Epithelial cell of esophagus (primary cell): ENCODE data around the gene DECR2.

Experiments used
- DNase-seq: peaks from one replicate; pipeline ENCODE4 v3.0.0; 2010; ENCODE audit warnings: low read depth
- H3K4me3 ChIP-seq: 2 replicates; pipeline ENCODE4 v1.5.1; 2011; ENCODE audit warnings: mild to moderate bottlenecking, low read length, control low read depth
- TF ChIP-seq, protein P1 (sequence below): IDR thresholded peaks from 2 replicates; pipeline ENCODE4 v1.5.1; 2011; ENCODE audit warnings: low read depth, mild to moderate bottlenecking, low read length, control low read depth, inconsistent platforms; ENCODE audit not compliant: insufficient read depth; ENCODE audit errors: missing control alignments

Gene DECR2

DNA sequence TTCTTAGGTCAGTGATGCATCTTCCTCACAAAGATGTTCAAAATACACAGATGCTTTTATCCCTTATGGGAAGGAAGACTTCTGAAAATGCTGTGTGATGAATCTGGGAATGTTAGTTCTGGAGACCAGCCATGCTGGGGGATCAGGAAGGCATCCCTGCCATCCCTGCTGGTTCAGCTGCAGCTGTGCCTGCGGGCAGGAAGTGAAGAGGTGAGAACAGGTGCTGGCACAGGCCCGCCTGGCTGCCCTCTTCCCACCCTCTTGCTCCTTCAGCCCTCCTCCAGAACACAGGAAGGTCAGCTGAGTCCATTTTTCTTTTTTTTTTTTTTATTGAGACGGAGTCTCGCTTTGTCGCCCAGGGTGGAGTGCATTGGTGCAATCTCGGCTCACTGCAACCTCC lies 38.9 kb downstream of the DECR2 start:
- DNase-seq, result no peak
- no peak overlapping the region for H3K4me3 ChIP-seq
- TF ChIP-seq, protein P1, sequence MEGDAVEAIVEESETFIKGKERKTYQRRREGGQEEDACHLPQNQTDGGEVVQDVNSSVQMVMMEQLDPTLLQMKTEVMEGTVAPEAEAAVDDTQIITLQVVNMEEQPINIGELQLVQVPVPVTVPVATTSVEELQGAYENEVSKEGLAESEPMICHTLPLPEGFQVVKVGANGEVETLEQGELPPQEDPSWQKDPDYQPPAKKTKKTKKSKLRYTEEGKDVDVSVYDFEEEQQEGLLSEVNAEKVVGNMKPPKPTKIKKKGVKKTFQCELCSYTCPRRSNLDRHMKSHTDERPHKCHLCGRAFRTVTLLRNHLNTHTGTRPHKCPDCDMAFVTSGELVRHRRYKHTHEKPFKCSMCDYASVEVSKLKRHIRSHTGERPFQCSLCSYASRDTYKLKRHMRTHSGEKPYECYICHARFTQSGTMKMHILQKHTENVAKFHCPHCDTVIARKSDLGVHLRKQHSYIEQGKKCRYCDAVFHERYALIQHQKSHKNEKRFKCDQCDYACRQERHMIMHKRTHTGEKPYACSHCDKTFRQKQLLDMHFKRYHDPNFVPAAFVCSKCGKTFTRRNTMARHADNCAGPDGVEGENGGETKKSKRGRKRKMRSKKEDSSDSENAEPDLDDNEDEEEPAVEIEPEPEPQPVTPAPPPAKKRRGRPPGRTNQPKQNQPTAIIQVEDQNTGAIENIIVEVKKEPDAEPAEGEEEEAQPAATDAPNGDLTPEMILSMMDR, result no peak

DNA sequence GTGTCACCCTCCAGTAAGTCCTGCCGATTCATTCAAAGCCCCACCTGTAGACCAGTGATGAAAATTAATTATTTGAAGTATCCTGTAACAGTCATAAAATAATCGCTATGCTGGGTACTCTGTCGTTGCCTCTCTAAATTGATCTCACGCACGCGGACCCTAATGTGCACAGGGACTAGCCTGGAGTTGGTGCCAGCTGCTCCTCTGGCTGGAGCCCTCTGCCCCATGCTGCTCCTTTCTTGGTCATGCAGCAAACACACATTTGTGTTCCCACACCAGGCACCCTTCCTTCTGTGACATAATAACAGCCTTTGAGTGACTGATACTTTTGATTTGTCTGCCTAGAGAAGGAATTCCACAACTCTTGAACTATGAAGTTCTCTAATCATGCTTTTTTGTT lies 39.8 kb downstream of the DECR2 start:
- DNase-seq, result no peak
- TF ChIP-seq, protein P1, result no peak
- no peak overlapping the region for H3K4me3 ChIP-seq

DNA sequence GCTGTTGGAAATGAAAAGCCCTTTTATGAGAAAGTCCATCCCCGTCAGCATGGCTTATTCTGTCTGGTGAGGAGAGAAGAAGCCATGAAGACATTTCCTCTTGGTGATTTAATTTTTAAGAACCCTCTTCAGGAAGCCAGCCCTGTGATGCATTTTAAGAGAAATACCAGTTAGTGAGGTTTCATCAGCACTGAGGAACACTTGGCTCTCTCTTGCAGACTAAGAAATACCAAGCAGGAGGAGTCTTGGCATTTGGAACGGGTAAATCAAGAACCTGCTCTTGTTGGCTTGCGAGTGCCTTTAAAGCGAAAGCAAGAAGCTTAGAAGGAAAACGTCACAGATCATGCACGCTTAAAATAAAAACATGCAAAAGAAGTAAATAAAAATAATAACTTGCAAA lies 41.3 kb downstream of the DECR2 start:
- H3K4me3 ChIP-seq, result no peak overlapping the region
- DNase-seq, result no peak
- TF ChIP-seq, protein P1, result no peak

DNA sequence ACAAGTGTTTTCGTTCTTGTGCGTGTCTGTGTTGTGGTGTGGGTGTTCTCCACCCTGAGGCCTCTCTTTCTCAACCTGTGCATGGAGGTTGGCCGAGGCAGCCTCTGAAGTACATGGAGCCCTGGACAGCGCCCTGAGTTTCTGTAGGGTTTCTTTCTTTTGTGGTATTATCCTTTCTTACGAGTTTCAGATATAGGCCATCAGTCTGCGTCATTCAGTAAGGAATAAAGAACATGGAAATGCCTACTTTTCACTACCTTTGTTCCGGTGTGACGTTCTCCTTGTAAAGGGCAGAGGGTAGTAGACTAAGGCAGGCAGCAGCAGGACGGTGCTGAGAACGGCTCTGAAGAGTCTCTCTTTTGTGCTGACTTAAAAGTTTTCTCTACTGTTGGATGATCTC lies 42.3 kb downstream of the DECR2 start:
- no peak overlapping the region for H3K4me3 ChIP-seq
- no peak for DNase-seq
- TF ChIP-seq, protein P1, result no peak

DNA sequence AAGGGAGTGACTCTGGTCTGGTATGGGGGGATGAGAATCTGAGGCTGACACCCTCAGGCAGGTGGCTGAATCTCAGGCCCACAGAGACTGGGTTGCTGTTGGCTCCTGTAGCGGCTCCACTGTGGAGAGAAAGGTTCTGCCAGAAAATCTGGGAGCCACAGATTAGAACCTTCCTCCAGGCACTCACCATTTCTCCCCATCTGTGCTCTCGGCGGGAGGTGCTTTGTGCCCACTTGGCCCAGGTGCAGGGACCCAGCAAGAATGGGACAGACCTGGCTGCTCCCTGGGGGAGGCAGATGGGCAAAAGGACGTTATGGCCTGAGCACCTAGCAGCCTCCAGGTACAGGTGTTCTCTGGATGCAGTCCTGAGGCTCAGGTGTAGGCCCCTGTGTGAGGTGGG lies 43.9 kb downstream of the DECR2 start:
- TF ChIP-seq, protein P1, result no peak
- H3K4me3 ChIP-seq, result no peak overlapping the region
- no peak for DNase-seq

DNA sequence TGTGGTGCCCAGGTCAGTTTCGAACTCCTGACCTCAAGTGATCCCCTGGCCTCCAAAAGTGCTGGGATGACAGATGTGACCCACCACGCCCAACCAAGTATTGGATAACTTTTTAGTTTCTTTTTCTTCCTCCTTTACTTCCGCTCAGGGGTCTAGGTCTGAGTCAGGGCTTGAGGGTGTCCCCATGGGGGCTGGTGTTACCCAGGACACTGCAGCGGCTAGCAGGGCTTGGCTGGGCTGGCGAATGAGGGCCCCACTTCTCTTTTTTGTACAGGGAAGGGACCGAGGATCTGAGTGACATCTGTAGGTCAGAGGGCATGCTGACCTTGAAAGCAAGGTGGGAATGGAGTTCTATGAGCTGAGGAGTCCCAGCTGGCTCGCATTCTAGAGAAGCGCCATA lies 48.7 kb downstream of the DECR2 start:
- no peak overlapping the region for H3K4me3 ChIP-seq
- no peak for DNase-seq
- TF ChIP-seq, protein P1, result no peak

DNA sequence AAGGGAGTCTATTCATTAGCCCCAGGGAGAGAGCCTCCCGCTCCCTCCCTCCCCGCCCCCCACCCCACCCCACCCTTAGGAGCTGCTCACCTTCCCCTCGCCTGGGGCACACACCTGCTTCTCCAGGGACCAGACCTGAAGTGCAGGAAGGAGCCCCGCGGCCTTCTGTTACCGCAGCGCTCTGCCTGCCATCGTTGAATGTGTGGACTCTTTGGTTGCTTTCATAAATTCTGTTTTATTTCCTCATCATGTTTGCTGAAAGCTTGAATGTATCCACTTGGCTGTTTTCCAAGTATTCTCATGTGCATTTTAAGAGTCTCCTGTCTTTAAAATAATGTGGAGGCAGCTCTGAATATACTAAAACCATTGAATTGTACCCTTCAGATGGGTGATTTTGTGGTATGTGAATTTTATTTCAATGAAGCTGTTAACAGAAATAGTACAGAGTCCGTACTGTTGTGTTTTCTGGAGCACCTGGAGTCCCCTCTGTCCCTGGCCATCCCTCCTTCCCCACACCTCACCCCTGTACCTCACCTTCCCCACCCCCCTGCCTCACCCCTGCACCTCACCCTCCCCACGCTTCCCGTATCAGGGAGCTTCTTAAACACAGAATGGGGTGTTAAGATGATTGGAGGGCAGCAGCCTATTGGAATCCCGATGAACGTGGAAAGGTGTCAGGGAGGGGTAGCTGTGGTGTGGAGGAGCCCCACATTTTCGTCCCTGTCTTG lies 49.3 kb downstream of the DECR2 start:
- H3K4me3 ChIP-seq, result no peak overlapping the region
- DNase-seq, result no peak
- TF ChIP-seq, protein P1, result no peak
